Measurements from ENCODE around the gene UXS1.

UXS1 gene

GRCh38 chr2:106130251-106130998 lies 63.7 kb downstream of the UXS1 start:
- TF ChIP-seq REST (IDR thresholded peaks at IDR 0.05; ENCODE audit: low read depth) (no peak), ZBTB7A (IDR thresholded peaks at IDR 0.05; ENCODE audit: low read depth) (no peak), TCF12 (IDR thresholded peaks at IDR 0.05; ENCODE audit: low read depth) (no peak), YY1 (IDR thresholded peaks at IDR 0.05; ENCODE audit: low read depth) (no peak), TAF1 (IDR thresholded peaks at IDR 0.05; ENCODE audit: low read depth) (no peak), FOXM1 (IDR thresholded peaks at IDR 0.05; ENCODE audit: borderline replicate concordance, low read depth) (no peak), TEAD4 (IDR thresholded peaks at IDR 0.05) (no peak)

DNA sequence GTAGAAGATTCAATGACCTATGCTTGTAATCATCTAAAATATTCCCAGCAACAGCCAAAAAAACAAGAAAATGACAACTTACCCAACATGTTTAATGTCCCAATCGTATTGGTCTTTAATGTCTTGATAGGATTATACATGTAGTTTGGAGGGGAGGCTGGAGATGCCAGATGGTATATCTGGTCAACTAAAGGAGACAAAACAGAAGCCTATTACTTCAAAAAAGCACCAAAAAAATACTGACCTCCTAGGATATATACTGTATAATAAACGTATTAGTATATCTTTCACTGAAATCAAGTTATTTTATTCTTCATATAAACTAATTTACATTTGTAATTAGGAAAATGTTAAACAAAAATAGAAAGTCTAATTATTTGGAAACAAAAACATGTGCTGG lies 64.5 kb downstream of the UXS1 start:
- TF ChIP-seq EGR1 (IDR thresholded peaks at IDR 0.05) (no peak), TAF1 (IDR thresholded peaks at IDR 0.05; ENCODE audit: low read depth) (no peak), TCF12 (IDR thresholded peaks at IDR 0.05; ENCODE audit: low read depth) (no peak), MAX (IDR thresholded peaks at IDR 0.05) (no peak), REST (IDR thresholded peaks at IDR 0.05; ENCODE audit: low read depth) (no peak), ZBTB7A (IDR thresholded peaks at IDR 0.05; ENCODE audit: low read depth) (no peak)

DNA sequence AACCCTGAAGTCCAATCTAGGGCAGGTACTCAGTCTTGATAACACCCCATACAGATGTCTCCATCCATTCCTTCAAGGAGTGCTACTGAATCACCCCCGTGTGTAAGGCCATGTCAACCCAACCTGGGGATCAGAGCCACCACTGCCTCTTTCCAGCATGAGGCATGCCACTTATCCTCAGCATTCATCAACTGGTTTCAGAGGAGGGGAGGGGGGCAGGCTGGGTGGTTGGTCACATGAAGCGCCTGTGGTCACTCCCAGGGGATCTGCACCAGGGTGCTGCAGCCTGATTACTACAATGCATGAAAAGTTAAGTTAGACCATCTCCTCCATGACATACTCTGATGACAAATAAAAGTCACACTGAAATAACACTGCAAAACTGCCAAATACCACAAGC lies 65.0 kb downstream of the UXS1 start:
- TF ChIP-seq REST (IDR thresholded peaks at IDR 0.05; ENCODE audit: low read depth) (no peak), NFIC (IDR thresholded peaks at IDR 0.05) (no peak), TEAD4 (IDR thresholded peaks at IDR 0.05) (no peak), YY1 (IDR thresholded peaks at IDR 0.05; ENCODE audit: low read depth) (no peak), CREB1 (IDR thresholded peaks at IDR 0.05; ENCODE audit: low read depth) (no peak), FOXM1 (IDR thresholded peaks at IDR 0.05; ENCODE audit: borderline replicate concordance, low read depth) (no peak), USF1 (IDR thresholded peaks at IDR 0.05) (no peak), RAD21 (IDR thresholded peaks at IDR 0.05; ENCODE audit: low read depth) (no peak), CEBPB (IDR thresholded peaks at IDR 0.05) (no peak), MAX (IDR thresholded peaks at IDR 0.05) (no peak), TAF1 (IDR thresholded peaks at IDR 0.05; ENCODE audit: low read depth) (no peak), EGR1 (IDR thresholded peaks at IDR 0.05) (no peak), TCF12 (IDR thresholded peaks at IDR 0.05; ENCODE audit: low read depth) (no peak), ZBTB7A (IDR thresholded peaks at IDR 0.05; ENCODE audit: low read depth) (no peak), EP300 (IDR thresholded peaks at IDR 0.05; ENCODE audit: borderline replicate concordance) (no peak)

DNA sequence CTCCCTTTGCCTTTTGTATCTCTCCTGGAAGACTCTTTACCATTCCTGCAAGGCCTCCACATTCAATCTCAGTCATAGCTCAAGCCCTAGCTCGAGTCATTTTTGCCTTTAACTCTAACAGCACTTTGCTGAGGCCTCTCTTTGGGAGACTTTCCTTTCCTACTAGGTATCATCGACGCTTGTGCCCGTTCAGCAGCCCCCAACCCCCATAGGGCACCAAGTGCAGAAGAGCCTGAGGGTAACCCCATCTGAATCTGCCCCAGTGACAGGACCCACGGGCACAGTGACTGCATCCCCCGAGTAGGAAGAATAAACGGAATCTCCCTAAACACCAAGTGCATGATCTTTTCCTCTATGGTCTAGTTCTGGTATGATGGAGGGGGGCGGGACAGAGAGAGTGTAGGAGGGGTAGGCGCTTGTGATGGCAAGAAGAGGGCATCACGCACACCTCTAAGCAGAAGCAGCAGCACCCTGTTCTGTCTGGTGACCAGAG lies 66.3 kb downstream of the UXS1 start:
- no peak for TF ChIP-seq TEAD4 (IDR thresholded peaks at IDR 0.05)
- TF ChIP-seq ZBTB7A (IDR thresholded peaks at IDR 0.05; ENCODE audit: low read depth) = no peak
- TF ChIP-seq EGR1 (IDR thresholded peaks at IDR 0.05) = no peak
- TF ChIP-seq EP300 (IDR thresholded peaks at IDR 0.05; ENCODE audit: borderline replicate concordance) = no peak
- TF ChIP-seq FOXM1 (IDR thresholded peaks at IDR 0.05; ENCODE audit: borderline replicate concordance, low read depth) = no peak
- TF ChIP-seq USF1 (IDR thresholded peaks at IDR 0.05) = no peak
- TF ChIP-seq TAF1 (IDR thresholded peaks at IDR 0.05; ENCODE audit: low read depth) = no peak
- TF ChIP-seq REST (IDR thresholded peaks at IDR 0.05; ENCODE audit: low read depth) = no peak
- TF ChIP-seq MAX (IDR thresholded peaks at IDR 0.05) = no peak
- no peak for TF ChIP-seq CEBPB (IDR thresholded peaks at IDR 0.05)
- no peak for TF ChIP-seq TCF12 (IDR thresholded peaks at IDR 0.05; ENCODE audit: low read depth)
- TF ChIP-seq NFIC (IDR thresholded peaks at IDR 0.05) = no peak
